Measurements from ENCODE around the gene PICALM. TPM values are rescaled to one million over a fixed set of nuclear protein-coding genes. Genes with fewer than 3 reads are reported as not detected.

The PICALM gene
- total and polyA plus RNA-seq, 9 of the 15 experiments (the other 6 are each of a cell fraction or from before 2014, with no cell fraction given): 41.3 to 990 (median 309) TPM

DNA sequence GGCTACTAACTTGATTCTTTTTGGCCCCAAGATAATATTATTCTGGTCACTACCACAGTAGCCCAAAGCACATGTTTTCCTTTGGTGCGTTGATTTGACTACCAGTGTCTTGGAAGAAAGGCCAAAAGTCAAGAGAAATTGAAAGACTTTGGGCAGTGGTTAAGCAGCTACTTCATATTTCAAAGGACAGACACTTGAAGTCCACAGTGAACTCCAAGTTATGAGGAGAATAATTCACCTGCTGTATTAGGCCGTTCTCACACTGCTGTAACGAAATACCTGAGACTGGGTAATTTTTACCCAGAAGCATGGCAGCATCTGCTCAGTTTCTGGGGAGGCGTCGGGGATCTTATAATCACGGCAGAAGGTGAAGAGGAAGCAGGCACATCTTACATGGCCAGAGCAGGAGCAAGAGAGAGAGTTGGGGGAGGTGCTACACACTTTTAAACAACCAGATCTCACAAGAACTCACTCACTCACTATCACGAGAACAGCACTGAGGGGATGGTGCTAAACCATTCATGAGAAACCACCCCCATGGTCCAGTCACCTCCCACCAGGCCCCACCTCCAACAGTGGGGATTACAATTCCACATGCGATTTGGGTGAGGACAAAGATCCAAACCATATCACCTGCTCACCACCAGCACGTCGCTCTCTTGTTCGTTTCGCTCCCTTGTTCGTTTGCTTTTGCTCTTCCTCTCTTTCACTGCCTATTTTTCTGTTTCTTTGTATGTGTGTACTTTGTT lies 40.2 kb upstream of the PICALM start (continued):
- TF ChIP-seq AFF1 (IDR thresholded peaks at IDR 0.05; ENCODE audit: low read depth in 1 of 2, partially characterized antibody in 2 of 2) (peak in 1 of 2 experiments; percentile 51), BRD9 (IDR thresholded peaks at IDR 0.05; ENCODE audit: low read depth, partially characterized antibody) (no peak), CBX8 (IDR thresholded peaks at IDR 0.05; ENCODE audit: borderline replicate concordance, extremely low read depth, low read depth, low read length, poor library complexity, severe bottlenecking) (no peak)

- H3K4me1 ChIP-seq (replicated peaks in 1 of 2; ENCODE audit: control insufficient read depth in 2 of 2, insufficient read depth in 2 of 2, low read length in 2 of 2): peaks cover 3 to 10% of the 10 kb centered on the region in 2 experiments; a peak in 4 of 5 replicates
- in situ Hi-C loops (cut with MboI) (no loop called here), intact Hi-C loops (cut with micrococcal nuclease) (loop anchor here (5.0 kb wide), 1 partner anchor 44 kb away; no protein-coding TSS in a partner anchor)
- TF ChIP-seq PTBP1 (IDR thresholded peaks at IDR 0.05; ENCODE audit: low read depth, low read length) (no peak), FOXM1 (IDR thresholded peaks at IDR 0.05; ENCODE audit: low read depth) (no peak), FOXM1 (CRISPR knock-in tag; IDR thresholded peaks at IDR 0.05; ENCODE audit: low read depth) (0 out of 2 replicates have a peak, but pooled peaks have one; percentile 12), ZNF584 (CRISPR knock-in tag; IDR thresholded peaks at IDR 0.05; ENCODE audit: low read depth) (no peak)
- H4K20me1 ChIP-seq (replicated peaks; ENCODE audit: control insufficient read depth, insufficient read depth, low read length): no peaks in the 10 kb centered on the region
- no TSS peak for BruUV-seq (replicated peaks)
- peak; percentile 15 for FAIRE-seq
- no peak for DNase-seq (ENCODE audit: extremely low read depth in 1 of 4, low spot score in 3 of 4)
- H3K4me2 ChIP-seq (ENCODE audit: insufficient read depth, low read length): no peak overlapping the region
- POLR2A ChIA-PET: interaction anchor here (1.2 kb wide), 1 partner anchor 11 kb away, joined by 4 read pairs; no protein-coding TSS in a partner anchor
- CTCF ChIA-PET (ENCODE audit: low intra/inter-chr PET ratio): no interaction called here
- peaks cover 11% of the 10 kb centered on the region for H3K79me2 ChIP-seq (ENCODE audit: control insufficient read depth, insufficient read depth, low read length)
- no peaks in the 10 kb centered on the region for H3K27me3 ChIP-seq (ENCODE audit: control insufficient read depth in 2 of 2, insufficient read depth in 2 of 2, low read length in 2 of 2)
- peak overlapping the region; percentile 38; the same call in 2 of the 3 replicates for H3K27ac ChIP-seq (ENCODE audit: extremely low read depth, low read depth, low read length)
- H3K9me1 ChIP-seq (ENCODE audit: control insufficient read depth, insufficient read depth, low read length): no peaks in the 10 kb centered on the region
- no peak overlapping the region for H3K4me3 ChIP-seq
- ATAC-seq: peak; percentile 45
- peaks cover 2% of the 10 kb centered on the region; the same call in 1 of the 3 replicates for H3K36me3 ChIP-seq (ENCODE audit: control insufficient read depth, insufficient read depth, low read length)
- peak overlapping the region; percentile 77 for H2AFZ ChIP-seq (ENCODE audit: low read depth, low read length)
- WGBS (ENCODE audit: insufficient coverage, low coverage, missing lambda C conversion rate): 73% methylated on average over 3 of the region's 3 CpGs
- H3K9ac ChIP-seq (ENCODE audit: insufficient read depth in 1 of 2, low read depth in 2 of 2, low read length in 2 of 2): peak overlapping the region in 1 of 2 experiments; percentile 16; a peak in 1 of 4 replicates
- no peaks in the 10 kb centered on the region for H3K9me3 ChIP-seq (replicated peaks; ENCODE audit: control insufficient read depth, insufficient read depth, low read depth, low read length)
Measured at GRCh38 chr11:86108191-86108590, 39.3 kb upstream of the PICALM start.

Data from K562 (cell line).